GM13977 (cell line): Measurements from ENCODE around the gene ITPKC.

ENCODE experiments used
- DNase-seq: peaks from one replicate; pipeline ENCODE4 v3.0.0; 2012; ENCODE audit warnings: low spot score
- in situ Hi-C: fragments of 300-500 bp; cut with MboI; formaldehyde crosslinking; loops from one replicate; pipeline ENCODE4 v1.12.0; 2022; ENCODE audit warnings: low sequenced_read_pairs, low pct_unique_long_range_greater_than_20kb, mixed read lengths, inconsistent platforms; ENCODE audit not compliant: unreplicated experiment
- TF ChIP-seq, protein P1 (sequence below): IDR thresholded peaks from 2 replicates; pipeline ENCODE4 v1.5.1; 2012; ENCODE audit warnings: mild to moderate bottlenecking, control low read depth; ENCODE audit not compliant: insufficient read depth; ENCODE audit errors: extremely low read depth, missing control alignments

The ITPKC gene

DNA sequence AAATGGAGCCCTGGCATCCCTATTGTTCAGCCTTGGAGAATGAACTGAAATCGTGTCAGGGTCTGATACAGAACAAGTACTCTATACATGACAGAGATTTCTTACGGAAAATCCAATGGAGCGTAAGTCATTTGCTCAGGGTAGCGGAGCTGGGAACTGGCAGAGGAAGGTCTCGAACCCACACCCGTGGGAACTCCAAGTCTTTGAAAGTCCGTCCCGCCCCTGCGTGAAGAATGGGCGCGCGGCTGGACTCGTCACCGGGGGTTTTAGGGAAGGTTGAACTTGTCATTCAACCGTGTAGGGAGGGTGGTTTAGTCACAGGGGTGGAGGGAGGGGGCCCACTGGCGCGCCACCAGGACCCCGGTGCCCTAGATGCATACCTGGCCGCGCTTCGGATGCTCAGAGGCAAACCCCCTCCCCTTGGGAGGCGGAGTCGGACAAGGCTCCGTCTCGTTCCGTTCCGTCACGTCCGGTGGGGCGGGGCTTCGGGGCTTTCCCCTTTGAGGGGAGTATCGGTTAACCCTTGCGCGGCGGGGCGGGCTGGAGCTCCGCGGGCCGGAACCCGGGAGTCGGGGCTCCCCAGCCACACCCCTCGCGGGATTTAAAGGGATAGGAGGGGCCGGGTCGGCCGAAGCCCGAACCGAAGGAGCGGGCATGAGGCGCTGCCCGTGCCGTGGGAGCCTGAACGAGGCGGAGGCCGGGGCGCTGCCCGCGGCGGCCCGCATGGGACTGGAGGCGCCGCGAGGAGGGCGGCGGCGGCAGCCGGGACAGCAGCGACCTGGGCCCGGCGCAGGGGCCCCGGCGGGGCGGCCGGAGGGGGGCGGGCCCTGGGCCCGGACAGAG lies at the start of gene ITPKC, which contains the start of gene COQ8B:
Gene ITPKC, plus strand, starts transcription at position 631 of the 843 bp plus-strand sequence. Its CDS starts 24 bp downstream, at position 655.
Gene COQ8B, minus strand, starts transcription at position 405 of the 843 bp plus-strand sequence. CDS start 2,254 bp downstream, outside the sequence.
- peak; percentile 98 for DNase-seq
- TF ChIP-seq, protein P1, sequence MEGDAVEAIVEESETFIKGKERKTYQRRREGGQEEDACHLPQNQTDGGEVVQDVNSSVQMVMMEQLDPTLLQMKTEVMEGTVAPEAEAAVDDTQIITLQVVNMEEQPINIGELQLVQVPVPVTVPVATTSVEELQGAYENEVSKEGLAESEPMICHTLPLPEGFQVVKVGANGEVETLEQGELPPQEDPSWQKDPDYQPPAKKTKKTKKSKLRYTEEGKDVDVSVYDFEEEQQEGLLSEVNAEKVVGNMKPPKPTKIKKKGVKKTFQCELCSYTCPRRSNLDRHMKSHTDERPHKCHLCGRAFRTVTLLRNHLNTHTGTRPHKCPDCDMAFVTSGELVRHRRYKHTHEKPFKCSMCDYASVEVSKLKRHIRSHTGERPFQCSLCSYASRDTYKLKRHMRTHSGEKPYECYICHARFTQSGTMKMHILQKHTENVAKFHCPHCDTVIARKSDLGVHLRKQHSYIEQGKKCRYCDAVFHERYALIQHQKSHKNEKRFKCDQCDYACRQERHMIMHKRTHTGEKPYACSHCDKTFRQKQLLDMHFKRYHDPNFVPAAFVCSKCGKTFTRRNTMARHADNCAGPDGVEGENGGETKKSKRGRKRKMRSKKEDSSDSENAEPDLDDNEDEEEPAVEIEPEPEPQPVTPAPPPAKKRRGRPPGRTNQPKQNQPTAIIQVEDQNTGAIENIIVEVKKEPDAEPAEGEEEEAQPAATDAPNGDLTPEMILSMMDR, result no peak
- in situ Hi-C loops, result no loop called here

DNA sequence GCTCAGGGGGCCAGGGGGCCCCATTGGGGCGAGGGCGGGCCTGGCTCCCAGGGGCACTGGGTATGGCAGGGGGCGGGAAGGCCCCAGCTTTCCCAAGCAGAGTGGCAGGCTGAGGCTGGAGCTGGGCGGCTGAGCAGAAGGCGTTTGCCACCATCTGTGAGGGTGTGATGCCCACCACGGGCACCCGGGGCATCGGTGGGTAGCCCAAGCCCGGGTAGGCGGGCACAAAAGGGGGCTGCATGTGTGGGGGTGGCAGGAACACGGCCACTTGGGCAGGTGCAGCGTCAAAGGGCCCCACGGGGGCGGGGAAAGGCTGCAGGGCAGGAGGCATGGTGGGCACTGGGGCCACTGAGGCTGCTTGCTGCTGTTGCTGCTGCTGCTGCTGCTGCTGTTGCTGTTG lies 49.3 kb upstream of the ITPKC start:
- in situ Hi-C loops, result loop anchor here (25.0 kb wide), 1 partner anchor 470 kb away; no protein-coding TSS in a partner anchor
- TF ChIP-seq, protein P1, result no peak
- DNase-seq, result no peak

DNA sequence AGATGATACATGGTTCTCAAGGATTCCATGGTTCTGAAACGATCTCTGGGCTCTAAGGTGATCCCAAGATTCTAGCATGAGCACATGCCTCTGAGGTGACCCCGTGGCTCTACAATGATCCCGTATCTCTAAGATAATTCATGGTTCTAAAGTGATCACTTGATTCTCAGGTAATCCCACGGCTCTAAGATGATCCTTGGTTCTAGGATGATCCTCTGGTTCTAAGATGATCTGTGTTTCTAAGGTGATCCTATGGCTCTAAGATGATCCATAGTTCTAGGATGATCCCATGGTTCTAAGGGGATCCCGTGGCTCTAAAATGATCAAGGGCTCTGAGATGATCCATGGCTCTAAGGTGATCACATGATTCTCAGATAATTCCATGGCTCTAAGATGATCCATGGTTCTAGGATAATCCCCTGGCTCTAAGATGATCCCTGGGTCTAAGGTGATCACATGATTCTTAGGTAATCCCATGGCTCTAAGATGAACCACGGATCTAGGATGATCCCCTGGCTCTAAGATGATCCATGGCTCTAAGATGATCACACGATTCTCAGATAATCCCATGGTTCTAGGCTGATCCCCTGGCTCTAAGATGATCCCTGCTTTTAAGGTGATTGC lies 47.8 kb upstream of the ITPKC start:
- no peak for DNase-seq
- in situ Hi-C loops, result loop anchor here (25.0 kb wide), 1 partner anchor 468 kb away; no protein-coding TSS in a partner anchor
- TF ChIP-seq, protein P1, result no peak

DNA sequence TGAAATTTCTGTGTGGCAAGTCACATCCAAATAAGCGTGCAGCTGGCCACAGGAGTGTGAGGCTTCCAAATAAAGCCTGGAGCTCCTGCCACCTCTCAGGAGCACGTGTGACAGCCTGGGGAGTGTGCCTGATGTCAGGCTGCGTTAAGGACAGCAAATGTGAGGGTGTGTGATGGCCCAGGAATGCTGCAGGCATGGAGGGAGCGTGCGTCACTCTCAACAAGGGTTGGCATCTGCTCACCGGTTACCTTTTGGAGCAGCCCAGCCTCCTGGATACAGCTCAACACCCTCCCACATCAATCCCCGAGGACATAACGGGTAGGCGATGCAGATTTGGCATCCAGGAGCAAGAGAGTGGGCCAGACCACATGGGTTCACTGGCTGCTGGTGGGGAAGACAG lies 45.5 kb upstream of the ITPKC start:
- TF ChIP-seq, protein P1, result no peak
- in situ Hi-C loops, result loop anchor here (25.0 kb wide), 1 partner anchor 466 kb away; no protein-coding TSS in a partner anchor

DNA sequence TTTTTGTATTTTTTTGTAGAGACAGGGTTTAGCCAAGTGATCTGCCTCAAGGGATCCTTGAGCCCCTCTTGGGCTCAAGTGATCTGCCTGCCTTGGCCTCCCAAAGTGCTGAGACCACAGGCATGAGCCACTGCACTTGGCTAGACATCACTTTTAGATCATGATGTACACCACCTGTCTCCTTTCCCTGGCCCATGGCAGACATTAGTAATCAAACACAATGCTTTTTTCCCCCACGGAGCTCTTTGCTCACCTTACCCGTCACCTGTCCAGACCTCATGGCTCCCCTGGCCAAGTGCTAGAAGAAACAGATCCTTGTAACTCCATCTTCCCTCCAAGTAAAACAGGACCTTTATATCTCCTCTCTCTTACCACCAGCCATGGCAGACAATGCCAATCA lies 44.9 kb upstream of the ITPKC start:
- TF ChIP-seq, protein P1, result no peak
- in situ Hi-C loops, result loop anchor here (25.0 kb wide), 1 partner anchor 465 kb away; no protein-coding TSS in a partner anchor
- no peak for DNase-seq

More for the DNA sequence above, 45.5 kb upstream of the ITPKC start:
- DNase-seq, result no peak

DNA sequence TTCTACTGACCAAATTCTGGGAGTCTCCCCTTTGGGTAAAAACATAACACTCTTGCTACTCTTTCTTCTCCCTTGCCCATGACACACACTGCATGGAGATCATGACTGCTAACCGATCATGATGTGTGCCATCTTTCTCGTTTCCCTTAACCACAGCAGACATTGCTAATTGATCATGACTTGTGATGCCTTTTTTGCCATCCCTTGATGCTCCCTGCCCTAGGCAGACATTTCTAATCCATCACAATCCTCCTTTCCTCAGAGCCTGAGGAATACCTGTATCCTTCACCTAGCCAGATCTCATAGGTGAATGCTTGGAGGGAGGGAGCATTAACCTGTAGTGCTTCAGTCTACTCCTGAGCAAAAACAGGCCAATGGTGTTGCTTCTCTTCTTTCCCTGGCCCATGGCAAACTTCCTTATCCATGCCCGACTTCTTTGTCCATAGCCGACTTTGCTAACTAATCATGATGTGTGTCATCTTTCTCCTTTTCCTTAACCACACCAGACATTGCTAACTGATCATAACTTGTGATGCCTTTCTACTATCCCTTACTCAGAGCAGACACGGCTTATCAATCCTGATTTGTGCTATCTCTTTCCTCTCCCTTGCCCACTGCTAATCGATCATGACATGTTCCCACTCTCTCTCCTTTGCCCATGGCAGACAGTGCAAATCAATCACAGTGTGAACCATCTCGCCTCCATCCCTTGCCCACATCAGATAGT lies 44.2 kb upstream of the ITPKC start:
- in situ Hi-C loops, result loop anchor here (25.0 kb wide), 1 partner anchor 465 kb away; no protein-coding TSS in a partner anchor
- DNase-seq, result no peak
- TF ChIP-seq, protein P1, result no peak
